C4-2B (cell line): ENCODE measurements around the gene AFAP1.

Experiments used
- CTCF ChIP-seq: fragments of 450-650 bp; conservative IDR thresholded peaks from 2 replicates; pipeline ENCODE4 v1.5.1; 2017; ENCODE audit warnings: mild to moderate bottlenecking
- ZFX ChIP-seq: fragments of 450-650 bp; IDR thresholded peaks from 2 replicates; pipeline ENCODE4 v1.6.1; 2017

GRCh38 chr4:7792616-7793015, 147.0 kb downstream of the AFAP1 start:
- TF ChIP-seq CTCF (no peak), ZFX (no peak)
